Stimulated activated CD8-positive, alpha-beta memory T cell treated with anti-CD3 and anti-CD28 coated beads, Interleukin-7, amount 100 ng/mL, for 4 hours (primary cell): ENCODE measurements around the gene ARRDC1.

Experiments
- DNase-seq, 2 donors: peaks; one replicate each; pipeline ENCODE4 v3.0.0-alpha.2; 2020; ENCODE audit warnings: low read depth in 2 of 2

Gene ARRDC1

DNA sequence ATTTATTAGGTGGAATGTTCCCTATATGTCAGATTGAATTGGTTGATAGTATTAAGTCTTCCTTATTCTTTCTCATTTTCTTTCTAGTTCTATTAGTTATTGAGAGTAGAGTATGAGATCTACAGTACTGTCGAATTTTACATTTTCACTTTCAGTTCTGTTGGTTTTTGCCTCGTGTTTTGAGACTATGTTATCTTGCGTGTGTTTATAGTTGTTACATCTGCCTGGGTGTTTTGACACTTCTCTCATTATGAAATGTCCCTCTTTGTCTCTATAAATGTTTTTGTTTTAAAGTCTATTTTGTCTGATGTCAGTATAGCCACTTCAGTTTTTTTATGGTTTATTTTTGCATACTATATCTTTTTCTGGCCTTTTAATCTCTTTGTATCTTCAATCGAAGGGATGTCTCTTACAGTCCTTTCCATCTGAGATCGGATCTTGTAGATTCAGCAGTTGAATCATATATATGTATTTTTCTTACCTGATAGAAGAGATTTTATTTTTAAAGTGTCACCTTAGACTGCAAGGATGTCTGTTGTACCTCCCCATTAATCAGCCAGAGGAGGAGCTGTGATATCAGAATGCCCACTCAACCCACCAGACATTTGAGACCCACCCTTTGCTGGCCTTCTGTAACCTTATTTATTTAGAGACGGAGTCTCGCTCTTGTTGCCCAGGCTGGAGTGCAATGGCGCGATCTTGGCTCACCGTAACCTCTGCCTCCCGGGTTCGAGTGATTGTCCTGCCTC is 34.0 kb downstream of the ARRDC1 start:
- no peak for DNase-seq

DNA sequence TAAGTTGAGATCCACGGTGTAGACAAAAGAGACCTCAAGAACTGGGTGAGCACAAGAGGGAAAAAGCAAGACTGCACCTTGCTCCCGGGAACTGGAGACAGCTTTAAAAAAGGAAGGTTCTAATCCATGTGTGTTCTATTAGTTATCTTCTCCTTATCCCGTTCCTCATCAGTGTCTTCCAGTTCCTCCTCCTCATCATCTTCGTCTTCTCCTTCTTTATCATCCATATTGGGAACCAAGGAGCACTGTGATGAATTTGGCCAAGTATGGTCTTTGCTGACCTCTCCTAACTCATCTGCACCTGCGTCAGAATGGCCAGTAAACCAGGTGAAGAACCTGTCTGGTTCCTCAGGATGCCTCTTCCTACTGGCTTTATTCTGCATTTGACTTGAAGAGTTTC is 35.4 kb downstream of the ARRDC1 start:
- DNase-seq = no peak

DNA sequence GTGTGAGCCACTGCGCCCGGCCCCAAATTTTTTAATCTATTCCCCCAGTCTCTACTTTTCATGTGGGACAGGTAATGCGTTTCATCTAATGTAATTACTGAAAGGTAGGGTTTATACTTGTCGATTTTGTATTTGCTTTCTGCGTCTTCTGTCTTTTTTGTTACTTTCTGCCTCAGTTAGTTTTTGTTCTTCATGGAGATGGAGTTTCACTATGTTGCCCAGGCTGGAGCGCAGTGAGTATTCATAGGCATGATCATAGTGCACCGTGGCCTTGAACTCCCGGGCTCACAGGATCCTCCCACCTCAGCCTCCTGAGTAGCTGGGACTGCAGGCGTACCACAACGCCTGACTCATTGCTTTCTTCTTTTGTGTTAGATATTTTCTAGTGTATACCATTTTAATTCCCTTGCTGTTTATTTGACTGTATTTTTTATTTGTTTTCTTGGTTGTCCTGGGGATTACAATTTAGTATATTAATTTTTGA is 36.7 kb downstream of the ARRDC1 start:
- no peak for DNase-seq

DNA sequence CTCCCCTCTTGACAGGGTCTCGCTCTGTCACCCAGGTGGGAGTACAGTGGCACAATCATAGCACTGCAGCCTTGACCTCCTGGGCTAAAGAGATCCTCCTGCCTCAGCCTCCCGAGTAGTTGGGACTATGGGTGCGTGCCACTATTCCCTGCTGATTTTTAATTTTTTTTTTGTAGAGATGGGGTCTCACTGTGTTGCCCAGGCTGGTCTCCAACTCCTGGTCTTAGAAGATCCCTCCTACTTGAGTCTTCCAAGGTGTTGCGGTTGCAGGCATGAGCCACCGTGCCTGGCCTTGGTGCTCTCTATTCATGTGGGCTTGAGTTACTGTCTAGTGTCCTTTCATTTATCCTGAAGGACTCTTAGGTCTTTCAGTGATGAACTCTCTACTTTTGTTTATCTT is 37.4 kb downstream of the ARRDC1 start:
- no peak for DNase-seq

DNA sequence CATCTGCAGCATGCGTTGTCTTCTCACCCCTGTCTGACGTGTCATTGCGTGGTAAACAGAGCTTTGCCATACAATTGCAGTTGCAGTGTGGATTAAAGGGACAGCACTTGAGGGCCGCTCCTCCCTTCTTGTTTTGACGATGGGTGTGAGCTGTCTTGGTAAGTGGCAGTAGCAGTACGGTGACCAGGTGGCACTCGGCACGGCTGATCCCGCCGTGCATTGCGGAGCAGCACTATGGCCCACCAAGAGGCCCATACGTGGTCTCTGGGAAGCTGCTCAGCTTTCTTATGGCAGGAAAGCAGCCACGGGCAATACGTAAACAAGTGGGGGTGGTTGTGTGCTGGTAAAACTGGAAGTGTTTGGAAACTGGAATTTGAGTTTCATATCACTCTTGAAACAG is 38.4 kb downstream of the ARRDC1 start:
- DNase-seq = no peak

DNA sequence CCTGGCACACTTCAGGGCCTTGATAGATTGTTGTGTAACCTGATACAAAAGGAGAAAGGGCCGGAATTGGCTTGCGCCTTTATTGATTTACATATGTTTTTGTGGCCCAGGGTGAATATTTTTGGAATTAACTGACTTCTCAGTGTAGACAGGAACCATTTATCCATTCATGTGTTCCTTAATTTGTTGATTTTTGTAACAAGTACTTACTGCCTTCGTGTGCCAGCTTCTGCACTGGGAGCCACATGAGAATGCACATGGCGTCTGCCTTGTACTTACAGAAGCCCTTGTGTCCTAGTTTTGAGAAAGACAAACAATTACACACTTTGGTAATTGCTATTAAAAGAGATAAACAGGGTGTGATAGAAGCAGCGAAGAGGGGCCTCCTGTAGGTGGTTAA is 39.7 kb downstream of the ARRDC1 start:
- DNase-seq = no peak

DNA sequence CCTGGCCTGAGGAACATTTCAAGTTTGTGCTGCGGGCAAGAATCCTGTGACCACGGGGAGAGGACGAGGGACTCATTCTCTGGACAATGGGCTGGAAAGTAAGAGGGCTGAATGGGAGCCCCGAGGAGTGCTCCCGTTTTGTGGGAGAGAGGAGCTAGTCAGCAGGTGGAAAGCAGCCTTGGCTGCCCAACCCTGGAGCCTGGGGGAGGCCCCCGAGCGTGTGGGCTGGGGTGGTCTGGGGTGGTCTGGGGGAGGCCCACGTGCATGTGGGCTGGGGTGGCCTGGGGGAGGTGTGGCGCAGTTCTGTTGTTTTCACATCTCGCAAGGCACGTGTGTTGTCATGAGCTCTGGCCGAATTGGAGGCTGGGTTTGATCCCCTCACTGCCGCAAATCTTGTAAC is 40.9 kb downstream of the ARRDC1 start:
- no peak for DNase-seq

DNA sequence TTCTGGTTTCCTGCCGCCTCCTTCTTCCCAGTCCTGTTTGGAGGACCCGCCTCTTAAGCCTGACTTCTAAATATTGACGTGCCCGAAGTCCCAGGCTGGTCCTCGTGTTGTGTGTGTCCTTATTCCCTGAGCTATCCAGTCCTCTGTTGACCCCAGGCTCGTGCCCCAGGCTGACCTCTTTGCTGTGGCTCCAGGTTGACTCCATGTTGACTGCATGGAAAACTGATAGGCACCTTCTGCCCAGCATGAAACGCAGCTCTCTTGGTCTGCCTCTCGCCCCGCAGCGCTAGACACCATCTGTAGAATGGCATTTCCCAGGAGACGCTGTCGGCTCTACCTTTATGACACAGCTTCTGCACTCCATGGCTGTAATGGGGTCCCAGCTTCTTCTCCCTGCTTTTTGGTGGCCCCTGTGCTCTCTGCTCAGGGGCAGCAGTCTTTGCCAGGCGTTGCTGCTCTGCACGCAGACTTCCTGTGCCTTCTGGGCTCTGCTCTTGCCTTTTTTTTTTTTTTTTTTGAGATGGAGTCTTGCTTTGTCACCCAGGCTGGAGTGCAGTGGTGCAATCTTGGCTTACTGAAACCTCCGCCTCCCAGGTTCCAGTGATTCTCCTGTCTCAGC is 41.7 kb downstream of the ARRDC1 start:
- no peak for DNase-seq

DNA sequence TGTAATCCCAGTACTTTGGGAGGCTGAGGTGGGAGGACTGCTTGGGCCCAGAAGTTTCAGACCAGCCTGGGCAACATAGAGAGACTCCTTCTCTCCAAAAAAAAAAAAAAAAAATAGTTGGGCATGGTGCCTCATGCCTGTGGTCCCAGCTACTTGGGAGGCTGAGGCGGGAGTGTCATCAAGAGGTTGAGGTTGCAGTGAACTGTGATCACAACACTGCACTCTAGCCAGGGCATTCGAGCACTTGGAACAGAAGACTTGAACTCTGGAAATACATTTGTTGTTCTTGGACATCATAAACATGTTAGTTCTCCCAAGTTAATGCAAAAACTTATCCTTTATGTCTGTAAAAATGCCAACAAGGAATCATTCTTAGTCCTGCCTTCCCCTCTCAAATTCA is 42.9 kb downstream of the ARRDC1 start:
- DNase-seq = no peak

DNA sequence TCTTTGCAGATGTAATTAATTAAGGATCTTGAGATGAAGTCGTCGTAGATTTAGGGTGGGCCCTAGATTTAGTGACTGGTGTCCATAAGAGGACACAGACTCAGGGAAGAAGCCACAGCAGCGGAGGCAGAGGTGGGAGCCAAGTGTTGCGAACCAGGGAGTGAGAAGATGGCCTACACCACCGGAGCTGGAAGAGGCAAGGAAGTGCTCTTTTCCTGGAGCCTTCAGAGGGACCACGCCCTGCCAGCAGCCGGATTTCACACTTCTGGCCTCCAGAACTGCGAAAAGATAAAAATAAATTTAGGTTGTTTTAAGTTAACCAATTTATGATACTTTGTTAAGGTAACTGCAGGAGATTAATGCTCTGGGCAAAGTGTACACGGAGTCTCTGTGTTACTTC is 44.1 kb downstream of the ARRDC1 start:
- no peak for DNase-seq

DNA sequence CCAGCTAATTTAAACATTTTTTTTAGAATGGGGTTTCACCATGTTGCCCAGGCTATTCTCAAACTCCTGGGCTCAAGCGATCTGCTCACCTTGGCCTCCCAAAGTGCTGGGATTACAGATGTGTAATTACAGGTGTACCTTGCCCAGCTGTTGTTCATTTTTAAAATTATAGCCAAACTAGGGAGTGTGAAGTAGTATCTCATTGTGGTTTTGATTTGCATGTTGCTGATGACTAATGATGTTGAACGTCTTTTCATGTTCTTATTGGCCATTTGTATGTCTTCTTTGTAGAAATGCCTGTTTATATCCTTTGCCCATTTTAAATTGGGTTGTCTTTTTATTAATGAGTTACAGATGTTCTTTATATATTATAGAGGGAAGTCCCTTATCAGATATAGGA is 44.8 kb downstream of the ARRDC1 start:
- DNase-seq = no peak

DNA sequence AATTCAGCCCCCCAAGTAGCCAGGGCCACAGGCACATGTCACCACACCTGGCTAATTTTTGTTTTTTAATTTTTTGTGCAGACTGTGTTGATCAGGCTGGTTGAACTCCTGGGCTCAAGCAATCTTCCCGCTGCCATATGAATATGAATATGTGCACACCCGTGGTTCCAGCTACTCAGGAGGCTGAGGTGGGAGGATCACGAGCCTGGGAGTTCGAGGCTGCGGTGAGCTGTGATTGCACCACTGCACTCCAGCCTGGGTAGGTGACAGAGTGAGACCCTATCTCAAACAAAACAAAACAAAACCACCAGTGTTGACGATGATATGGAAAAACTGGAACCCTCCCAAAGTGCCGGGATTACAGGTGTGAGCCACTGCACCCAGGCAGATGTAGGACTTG is 45.3 kb downstream of the ARRDC1 start:
- no peak for DNase-seq

DNA sequence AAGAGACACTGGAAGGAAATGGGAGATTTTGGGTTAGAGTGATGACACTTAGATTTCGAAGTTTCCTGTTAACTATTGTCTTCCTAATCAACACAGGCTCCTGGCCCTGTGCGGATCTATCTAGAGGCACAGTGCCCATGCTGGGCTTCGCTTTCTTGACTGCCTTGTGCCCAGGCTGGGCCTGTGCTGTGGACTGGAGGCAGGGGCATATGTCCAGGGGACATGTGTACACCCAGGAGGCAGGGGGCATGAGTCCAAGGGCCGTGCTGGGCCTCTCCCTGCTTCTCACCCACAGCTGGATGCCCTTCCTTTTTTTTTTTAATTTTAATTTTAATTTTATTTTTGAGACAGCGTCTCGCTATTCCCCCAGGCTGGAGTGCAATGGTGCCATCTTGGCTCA is 50.9 kb downstream of the ARRDC1 start:
- DNase-seq = no peak

DNA sequence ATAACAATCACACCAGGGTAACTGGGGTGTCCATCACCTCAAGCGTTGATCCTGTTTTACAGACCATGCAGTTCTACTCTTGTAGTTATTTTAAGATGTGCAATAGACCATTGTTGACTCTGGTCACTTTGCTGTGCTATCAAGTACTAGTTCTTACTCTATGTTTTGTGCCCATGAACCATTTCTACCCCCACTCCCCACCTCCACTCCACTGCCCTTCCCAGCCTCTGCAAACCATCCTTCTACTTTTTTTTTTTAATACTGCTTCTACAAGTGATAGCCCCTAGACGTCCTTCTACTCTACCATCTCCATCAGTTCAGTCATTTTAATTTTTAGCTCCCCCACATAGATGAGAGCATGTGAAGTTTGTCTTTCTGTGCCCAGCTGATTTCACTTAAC is 52.1 kb downstream of the ARRDC1 start:
- DNase-seq = no peak

DNA sequence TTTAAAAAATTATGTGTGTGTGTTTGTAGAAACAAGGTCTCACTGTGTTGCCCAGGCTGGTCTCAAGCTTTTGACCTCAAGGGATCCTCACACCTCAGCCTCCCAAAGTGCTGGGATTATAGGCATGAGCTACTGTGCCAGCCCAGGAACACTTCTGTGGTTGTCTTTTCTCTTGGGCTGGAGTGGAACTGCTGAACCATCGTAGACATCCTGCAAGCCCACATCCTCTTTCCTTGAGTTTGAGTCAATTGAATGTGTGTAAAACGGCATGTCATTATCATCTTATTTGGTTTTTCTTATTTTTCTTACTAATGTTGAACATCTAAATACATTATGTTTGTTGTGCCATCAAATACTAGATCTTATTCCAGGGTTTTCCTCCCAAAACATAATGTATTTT is 53.3 kb downstream of the ARRDC1 start:
- no peak for DNase-seq

DNA sequence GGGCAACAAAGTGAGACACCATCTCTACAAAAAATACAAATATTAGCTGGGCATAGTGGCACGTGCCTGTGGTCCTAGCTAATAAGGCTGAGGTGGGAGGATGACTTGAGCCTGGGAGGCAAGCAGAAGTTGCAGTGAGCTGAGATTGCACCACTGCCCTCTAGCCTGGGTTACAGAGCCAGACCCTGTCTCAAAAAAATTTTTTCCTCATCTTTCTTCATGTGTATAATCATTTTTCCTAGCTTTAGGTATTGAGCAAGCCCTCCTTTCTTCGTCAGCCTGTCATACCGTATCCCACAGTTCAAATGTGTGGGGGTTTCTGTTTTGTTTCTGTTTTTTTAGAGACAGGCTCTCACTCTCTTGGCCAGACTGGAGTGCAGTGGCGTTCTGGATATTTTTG is 54.7 kb downstream of the ARRDC1 start:
- DNase-seq = no peak

DNA sequence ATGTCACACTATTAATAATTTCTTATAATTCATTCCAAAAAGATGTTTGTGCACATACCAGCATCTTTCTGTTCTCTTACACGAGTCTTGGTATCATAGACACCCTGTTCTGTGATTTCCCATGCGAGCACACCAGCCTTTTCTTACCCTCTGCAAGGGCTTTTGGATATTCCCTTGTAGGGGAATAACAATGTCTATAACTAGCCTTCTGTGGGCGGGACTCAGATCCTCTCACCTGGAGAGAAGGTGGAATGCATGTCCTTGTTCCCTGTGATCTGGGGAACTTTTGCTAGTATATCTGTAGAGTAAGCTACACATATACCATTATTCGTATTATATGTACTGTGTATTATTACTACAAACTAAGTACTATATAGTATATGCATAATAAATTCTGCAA is 58.1 kb downstream of the ARRDC1 start:
- DNase-seq = no peak

DNA sequence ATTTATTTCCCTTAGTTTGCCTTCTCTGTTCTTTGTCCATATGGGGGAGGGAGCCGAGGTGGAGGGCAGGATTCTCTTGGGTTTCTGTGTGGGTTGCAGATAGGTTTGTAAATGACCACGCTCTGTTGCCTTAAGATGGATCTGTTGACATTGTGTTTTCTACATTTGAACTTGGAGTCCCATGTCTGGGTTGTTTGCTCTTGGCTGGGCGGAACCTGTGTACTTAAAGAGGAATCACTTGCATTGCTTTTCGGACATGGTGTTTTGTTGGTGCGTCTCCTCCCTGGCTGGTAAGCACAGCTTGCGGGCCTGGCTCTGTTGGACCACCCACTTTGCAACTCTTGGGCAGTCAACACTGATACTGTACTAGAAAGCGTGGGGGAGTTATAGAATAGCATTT is 59.2 kb downstream of the ARRDC1 start:
- DNase-seq = no peak
